ENCODE results near the gene CCSER1. TPM values are rescaled to one million over a fixed set of nuclear protein-coding genes. Genes with fewer than 3 reads are reported as not detected.

CCSER1 gene
- polyA plus RNA-seq, 1 experiment, result not detected

DNA sequence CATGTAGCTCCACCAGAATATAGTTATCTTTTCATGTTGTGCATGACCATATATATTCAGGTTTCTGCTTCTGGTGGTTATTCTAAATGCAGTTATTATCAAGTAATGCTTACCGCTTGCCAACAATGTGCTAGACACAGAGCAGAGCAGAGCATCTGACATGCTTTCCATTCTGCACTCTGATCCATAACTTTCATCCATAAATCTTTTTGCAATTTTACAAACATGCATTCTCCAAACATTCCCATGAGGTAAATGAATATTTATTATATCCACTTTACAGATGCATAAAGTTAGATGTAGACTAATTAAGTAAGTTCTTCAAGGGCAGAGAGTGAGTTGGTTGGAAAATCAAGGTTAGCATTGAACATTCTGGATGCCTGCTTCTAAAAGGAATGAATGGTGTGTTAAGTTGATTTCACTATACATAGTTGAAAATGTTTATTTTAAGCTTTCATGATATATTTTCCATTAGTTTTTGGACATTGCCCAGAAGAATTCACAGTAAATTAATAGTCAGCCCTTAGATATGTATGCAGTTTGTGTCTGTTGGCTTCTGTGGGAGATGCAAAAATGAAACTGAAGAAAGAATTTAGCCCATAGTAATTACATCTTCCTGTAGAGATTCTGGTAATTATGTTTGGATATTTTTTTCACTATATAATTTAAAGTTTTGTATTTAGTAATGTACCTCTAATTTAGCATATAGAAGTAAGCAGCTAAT, 867.8 kb downstream of the CCSER1 start:
- H3K27me3 ChIP-seq (ENCODE audit: control insufficient read depth, insufficient read depth, low read length), result no peaks in the 10 kb centered on the region
- CTCF ChIA-PET, result no interaction called here
- no peaks in the 10 kb centered on the region for H3K36me3 ChIP-seq (ENCODE audit: control insufficient read depth, insufficient read depth, low read length)
- no peak overlapping the region for H3K4me3 ChIP-seq (ENCODE audit: low read depth, low read length)
- POLR2A ChIA-PET, result no interaction called here
- TF ChIP-seq, protein P1, sequence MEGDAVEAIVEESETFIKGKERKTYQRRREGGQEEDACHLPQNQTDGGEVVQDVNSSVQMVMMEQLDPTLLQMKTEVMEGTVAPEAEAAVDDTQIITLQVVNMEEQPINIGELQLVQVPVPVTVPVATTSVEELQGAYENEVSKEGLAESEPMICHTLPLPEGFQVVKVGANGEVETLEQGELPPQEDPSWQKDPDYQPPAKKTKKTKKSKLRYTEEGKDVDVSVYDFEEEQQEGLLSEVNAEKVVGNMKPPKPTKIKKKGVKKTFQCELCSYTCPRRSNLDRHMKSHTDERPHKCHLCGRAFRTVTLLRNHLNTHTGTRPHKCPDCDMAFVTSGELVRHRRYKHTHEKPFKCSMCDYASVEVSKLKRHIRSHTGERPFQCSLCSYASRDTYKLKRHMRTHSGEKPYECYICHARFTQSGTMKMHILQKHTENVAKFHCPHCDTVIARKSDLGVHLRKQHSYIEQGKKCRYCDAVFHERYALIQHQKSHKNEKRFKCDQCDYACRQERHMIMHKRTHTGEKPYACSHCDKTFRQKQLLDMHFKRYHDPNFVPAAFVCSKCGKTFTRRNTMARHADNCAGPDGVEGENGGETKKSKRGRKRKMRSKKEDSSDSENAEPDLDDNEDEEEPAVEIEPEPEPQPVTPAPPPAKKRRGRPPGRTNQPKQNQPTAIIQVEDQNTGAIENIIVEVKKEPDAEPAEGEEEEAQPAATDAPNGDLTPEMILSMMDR (IDR thresholded peaks at IDR 0.05; ENCODE audit: insufficient read depth, low read depth, low read length), result no peak
- no peak for DNase-seq (ENCODE audit: low read depth)

DNA sequence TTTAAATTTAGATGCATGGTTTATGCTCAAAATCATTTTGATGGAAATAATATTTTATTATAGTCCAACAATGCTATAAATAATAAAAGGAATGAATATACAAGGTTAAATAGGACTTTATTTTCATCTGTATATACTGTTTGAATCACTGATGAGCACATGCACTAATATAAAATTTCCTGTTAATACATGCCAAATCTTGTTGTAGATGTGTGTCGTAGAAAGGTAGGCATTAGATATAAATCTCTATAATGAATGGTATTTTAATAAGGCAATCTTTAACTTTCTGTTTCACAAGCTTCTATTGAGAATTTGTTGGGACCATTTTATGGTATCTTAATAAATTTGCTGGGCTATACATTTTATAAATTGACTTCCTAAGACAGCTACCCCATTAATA, 868.8 kb downstream of the CCSER1 start:
- Histone ChIP-seq H3K4me3 (ENCODE audit: low read depth, low read length) (no peak overlapping the region), H3K36me3 (ENCODE audit: control insufficient read depth, insufficient read depth, low read length) (no peaks in the 10 kb centered on the region), H3K27me3 (ENCODE audit: control insufficient read depth, insufficient read depth, low read length) (no peaks in the 10 kb centered on the region)
- CTCF ChIA-PET, result interaction anchor here (0.5 kb wide), 1 partner anchor 1779 kb away, joined by 3 read pairs; no protein-coding TSS in a partner anchor
- no peak for DNase-seq (ENCODE audit: low read depth)
- TF ChIP-seq, protein P1 (IDR thresholded peaks at IDR 0.05; ENCODE audit: insufficient read depth, low read depth, low read length), result no peak
- POLR2A ChIA-PET, result no interaction called here

DNA sequence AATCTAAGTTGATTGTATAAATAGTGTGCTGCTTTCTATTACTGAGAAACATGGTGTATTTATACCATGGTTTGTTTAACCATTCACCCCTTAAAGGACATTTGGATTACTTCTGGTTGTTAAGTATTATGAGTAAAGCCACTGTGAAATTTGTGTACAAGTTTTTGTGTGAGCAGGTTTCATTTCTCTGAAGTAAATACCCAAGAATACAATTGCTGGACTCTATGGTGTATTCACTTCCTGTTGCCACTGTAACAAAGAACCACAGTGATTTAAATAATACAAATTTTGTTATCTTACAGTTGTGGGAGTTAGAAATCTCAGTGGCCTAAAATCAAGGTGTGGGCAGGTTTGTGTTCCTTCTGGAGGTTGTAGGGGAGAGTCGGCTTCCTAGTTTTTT, 869.6 kb downstream of the CCSER1 start:
- ChIA-PET POLR2A (no interaction called here), CTCF (no interaction called here)
- TF ChIP-seq, protein P1 (IDR thresholded peaks at IDR 0.05; ENCODE audit: insufficient read depth, low read depth, low read length), result no peak
- Histone ChIP-seq H3K27me3 (ENCODE audit: control insufficient read depth, insufficient read depth, low read length) (no peaks in the 10 kb centered on the region), H3K36me3 (ENCODE audit: control insufficient read depth, insufficient read depth, low read length) (no peaks in the 10 kb centered on the region), H3K4me3 (ENCODE audit: low read depth, low read length) (no peak overlapping the region)
- DNase-seq (ENCODE audit: low read depth), result no peak

DNA sequence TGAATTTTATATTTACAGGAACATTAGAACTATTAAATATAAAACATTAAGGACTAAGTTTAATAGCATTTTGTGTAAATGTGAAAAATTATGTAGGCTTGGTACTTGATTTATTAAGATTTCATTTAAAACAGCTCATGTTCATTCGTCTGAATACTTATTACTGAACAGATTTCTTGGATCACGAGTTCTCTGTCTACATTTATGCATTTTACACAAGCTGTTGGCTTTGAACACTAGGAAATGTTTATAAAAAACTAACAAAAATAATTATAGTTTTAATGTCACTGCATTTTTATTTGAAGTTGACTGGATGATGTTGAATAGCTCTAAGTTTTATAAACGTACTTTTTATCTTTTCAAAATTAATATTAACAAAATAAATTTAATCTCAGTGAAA, 888.7 kb downstream of the CCSER1 start:
- H3K4me3 ChIP-seq (ENCODE audit: low read depth, low read length), result no peak overlapping the region
- no peaks in the 10 kb centered on the region for H3K27me3 ChIP-seq (ENCODE audit: control insufficient read depth, insufficient read depth, low read length)
- DNase-seq (ENCODE audit: low read depth), result no peak
- ChIA-PET CTCF (no interaction called here), POLR2A (no interaction called here)
- H3K36me3 ChIP-seq (ENCODE audit: control insufficient read depth, insufficient read depth, low read length), result no peaks in the 10 kb centered on the region
- TF ChIP-seq, protein P1 (IDR thresholded peaks at IDR 0.05; ENCODE audit: insufficient read depth, low read depth, low read length), result no peak

DNA sequence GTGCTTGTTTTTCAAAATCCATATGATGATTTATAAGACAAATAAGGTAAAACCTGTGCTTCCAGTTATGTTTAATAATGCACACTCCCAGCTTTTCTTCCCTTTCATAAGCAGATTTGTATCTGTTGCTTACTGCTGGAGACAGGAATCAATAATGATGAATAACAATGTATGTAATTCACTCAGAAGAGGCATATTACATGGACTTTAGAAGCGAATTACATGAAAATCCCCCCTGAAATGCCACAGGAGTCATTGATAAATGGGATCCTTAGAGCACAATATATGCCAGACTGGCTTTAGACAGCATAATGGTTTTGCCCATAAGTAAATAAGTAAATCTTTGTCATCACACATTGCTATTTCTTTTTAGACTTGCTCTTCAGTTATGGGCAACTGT, 892.3 kb downstream of the CCSER1 start:
- CTCF ChIA-PET, result no interaction called here
- no peak overlapping the region for H3K4me3 ChIP-seq (ENCODE audit: low read depth, low read length)
- H3K27me3 ChIP-seq (ENCODE audit: control insufficient read depth, insufficient read depth, low read length), result no peaks in the 10 kb centered on the region
- no peaks in the 10 kb centered on the region for H3K36me3 ChIP-seq (ENCODE audit: control insufficient read depth, insufficient read depth, low read length)
- no peak for DNase-seq (ENCODE audit: low read depth)
- POLR2A ChIA-PET, result no interaction called here
- TF ChIP-seq, protein P1 (IDR thresholded peaks at IDR 0.05; ENCODE audit: insufficient read depth, low read depth, low read length), result no peak

Measured in BJ (cell line).